ENCODE data around the gene NDST1.
"Not testable (repeated sequence)": the region's sequence is repeated elsewhere in the genome, so short reads cannot be mapped to it uniquely, and the experiment has no call there.

Gene NDST1

GRCh38 chr5:150507474-150508276 lies at the start of gene NDST1:
TSS of gene NDST1 (plus strand) at chr5:150508131. CDS start at chr5:150521255, 13,124 bp downstream.
- DNase-seq: no peak

- DNase-seq: peak; percentile 75
These were observed 49.0 kb upstream of the NDST1 start for GRCh38 chr5:150458802-150459557.

- no peak for DNase-seq
These were observed 47.1 kb upstream of the NDST1 start for GRCh38 chr5:150460781-150461180.

- DNase-seq: peak; percentile 26
These were observed 46.7 kb upstream of the NDST1 start for GRCh38 chr5:150461231-150461630.

GRCh38 chr5:150464554-150465012 lies 43.3 kb upstream of the NDST1 start:
- DNase-seq: no peak

- DNase-seq: no peak
These were observed 42.0 kb upstream of the NDST1 start for GRCh38 chr5:150465927-150466326.

- DNase-seq: no peak
These were observed 39.7 kb upstream of the NDST1 start for GRCh38 chr5:150468206-150468605.

- DNase-seq: no peak
These were observed 38.0 kb upstream of the NDST1 start for GRCh38 chr5:150469718-150470469.

- DNase-seq: no peak
These were observed 34.1 kb upstream of the NDST1 start for GRCh38 chr5:150473673-150474358.

GRCh38 chr5:150476568-150476967 lies 31.4 kb upstream of the NDST1 start:
- DNase-seq: not testable (repeated sequence)

GRCh38 chr5:150479416-150479815 lies 28.5 kb upstream of the NDST1 start:
- DNase-seq: no peak

GRCh38 chr5:150481708-150481965 lies 26.3 kb upstream of the NDST1 start:
- DNase-seq: no peak

GRCh38 chr5:150481972-150482406 lies 25.9 kb upstream of the NDST1 start:
- no peak for DNase-seq

- DNase-seq: no peak
These were observed 22.8 kb upstream of the NDST1 start for GRCh38 chr5:150484964-150485692.

GRCh38 chr5:150485693-150486401 lies 22.1 kb upstream of the NDST1 start:
- DNase-seq: no peak

- DNase-seq: peak; percentile 69
These were observed 21.3 kb upstream of the NDST1 start for GRCh38 chr5:150486402-150487198.

GRCh38 chr5:150487199-150488061 lies 20.5 kb upstream of the NDST1 start:
- peak; percentile 44 for DNase-seq

GRCh38 chr5:150488519-150489359 lies 19.2 kb upstream of the NDST1 start:
- peak; percentile 50 for DNase-seq
